ENCODE data around the gene KCNK6. TPM values are rescaled to one million over a fixed set of nuclear protein-coding genes. Genes with fewer than 3 reads are reported as not detected.
A peak's percentile ranks its signal among the peaks of the same experiment; 100 is the strongest.

KCNK6 gene
- total RNA-seq, 2 experiments from 2014 or later, result 6.6 to 6.9 TPM

DNA sequence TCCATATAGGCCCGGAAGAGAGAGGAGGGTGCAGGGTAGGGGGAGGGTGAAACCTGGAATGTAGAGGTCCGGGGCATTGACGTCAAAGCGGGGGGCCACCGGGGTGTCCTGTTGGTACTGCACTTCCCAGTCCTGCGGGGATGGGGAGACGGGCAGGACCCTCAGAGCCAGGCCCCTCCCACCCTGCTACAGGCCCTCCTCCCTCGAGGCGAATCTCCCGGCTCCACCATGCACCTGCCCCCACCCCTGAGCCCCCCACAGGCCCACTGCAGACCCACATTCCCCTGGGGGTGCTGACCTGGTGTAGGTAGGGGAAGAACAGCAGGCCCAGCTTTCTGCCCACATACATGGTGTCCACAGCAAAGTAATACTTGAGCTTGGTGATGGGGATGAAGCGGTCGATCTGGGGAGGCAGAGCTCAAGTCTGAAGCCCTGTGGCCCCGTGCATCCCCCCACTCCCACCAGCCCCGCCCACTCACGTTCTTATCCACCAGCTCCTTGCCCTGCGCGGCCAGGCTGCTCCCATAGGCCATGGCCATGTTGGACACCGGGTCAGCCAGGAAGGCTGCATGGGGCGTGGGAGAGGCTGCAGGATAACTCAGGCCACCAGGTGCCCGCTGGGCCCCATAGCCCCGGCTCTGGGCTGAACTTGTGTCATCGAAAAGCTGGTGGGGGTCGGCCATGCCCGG, 10.6 kb upstream of the KCNK6 start:
- Mint-ChIP-seq H3K4me3 (no peak overlapping the region), H3K9me3 (no peaks in the 10 kb centered on the region), H3K36me3 (peaks cover 6% of the 10 kb centered on the region), H3K27me3 (no peaks in the 10 kb centered on the region), H3K4me1 (peaks cover 17% of the 10 kb centered on the region), H3K27ac (no peak overlapping the region)
- no peak for DNase-seq

DNA sequence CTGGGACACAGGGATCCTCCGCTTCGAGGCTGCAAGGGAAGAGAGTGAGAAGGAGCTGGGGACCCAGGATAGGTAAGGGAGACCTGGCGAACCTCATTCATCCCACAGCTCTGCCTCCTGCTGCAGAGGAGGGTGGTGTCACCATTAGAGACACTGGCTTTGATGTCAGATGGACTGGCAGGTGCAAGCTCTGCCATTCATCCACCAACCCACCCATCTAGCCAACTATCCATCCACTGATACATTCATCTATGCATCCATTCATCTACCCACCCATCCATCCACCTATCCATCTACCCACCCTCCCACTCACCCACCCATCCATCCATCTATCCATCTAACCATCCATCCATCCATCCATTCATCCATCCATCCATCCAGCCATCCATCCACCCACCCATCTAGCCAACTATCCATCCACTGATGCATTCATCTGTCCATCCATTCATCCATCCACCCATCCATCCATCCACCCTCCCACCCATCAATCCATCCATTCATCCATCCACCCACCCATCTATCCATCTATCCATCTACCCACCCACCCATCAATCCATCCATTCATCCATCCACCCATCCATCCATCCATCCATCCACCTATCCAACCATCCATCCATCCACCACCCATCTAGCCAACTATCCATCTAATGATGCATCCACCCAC, 9.9 kb upstream of the KCNK6 start:
- Mint-ChIP-seq H3K36me3 (peaks cover 6% of the 10 kb centered on the region), H3K27me3 (no peaks in the 10 kb centered on the region), H3K9me3 (no peaks in the 10 kb centered on the region), H3K4me3 (no peak overlapping the region), H3K4me1 (peaks cover 20% of the 10 kb centered on the region), H3K27ac (no peak overlapping the region)
- DNase-seq, result no peak

DNA sequence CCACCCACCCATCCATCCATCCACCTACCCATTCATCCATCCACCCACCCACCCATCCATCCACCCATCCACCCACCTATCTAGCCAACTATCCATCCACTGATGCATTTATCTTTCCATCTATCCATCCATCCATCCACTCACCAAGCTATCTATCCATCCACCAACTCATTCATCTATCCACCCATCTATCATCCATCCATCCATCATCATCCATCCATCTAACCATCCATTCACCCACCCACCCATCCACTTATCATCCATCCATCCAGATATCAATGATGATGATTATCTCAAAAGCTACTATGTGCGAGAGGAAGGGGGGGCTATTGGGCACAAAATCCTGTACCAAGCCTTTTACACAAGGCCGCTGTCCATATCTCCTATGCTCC, 9.4 kb upstream of the KCNK6 start:
- Mint-ChIP-seq H3K27me3 (no peaks in the 10 kb centered on the region), H3K36me3 (peaks cover 6% of the 10 kb centered on the region), H3K4me1 (peaks cover 22% of the 10 kb centered on the region), H3K4me3 (no peak overlapping the region), H3K27ac (no peak overlapping the region), H3K9me3 (no peaks in the 10 kb centered on the region)
- DNase-seq, result no peak

DNA sequence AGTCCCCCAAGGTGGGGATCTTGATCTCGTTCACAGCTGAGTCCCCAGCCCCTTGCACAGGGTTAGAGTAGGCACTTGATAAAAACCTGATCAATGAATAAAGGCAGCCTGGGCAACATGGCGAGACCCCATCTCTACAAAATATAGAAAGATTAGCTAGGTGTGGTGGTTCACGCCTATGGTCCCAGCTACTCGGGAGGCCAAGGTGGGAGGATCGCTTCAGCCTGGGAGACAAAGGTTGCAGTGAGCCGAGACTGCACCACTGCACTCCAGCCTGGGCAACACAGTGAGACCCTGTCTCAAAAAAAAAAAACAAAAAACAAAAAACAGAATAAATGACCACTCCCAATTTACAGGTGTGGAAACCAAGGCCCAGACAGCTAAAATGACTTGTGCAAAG, 8.7 kb upstream of the KCNK6 start:
- no peak for DNase-seq
- H3K27me3 Mint-ChIP-seq, result no peaks in the 10 kb centered on the region
- H3K4me3 Mint-ChIP-seq, result no peak overlapping the region

DNA sequence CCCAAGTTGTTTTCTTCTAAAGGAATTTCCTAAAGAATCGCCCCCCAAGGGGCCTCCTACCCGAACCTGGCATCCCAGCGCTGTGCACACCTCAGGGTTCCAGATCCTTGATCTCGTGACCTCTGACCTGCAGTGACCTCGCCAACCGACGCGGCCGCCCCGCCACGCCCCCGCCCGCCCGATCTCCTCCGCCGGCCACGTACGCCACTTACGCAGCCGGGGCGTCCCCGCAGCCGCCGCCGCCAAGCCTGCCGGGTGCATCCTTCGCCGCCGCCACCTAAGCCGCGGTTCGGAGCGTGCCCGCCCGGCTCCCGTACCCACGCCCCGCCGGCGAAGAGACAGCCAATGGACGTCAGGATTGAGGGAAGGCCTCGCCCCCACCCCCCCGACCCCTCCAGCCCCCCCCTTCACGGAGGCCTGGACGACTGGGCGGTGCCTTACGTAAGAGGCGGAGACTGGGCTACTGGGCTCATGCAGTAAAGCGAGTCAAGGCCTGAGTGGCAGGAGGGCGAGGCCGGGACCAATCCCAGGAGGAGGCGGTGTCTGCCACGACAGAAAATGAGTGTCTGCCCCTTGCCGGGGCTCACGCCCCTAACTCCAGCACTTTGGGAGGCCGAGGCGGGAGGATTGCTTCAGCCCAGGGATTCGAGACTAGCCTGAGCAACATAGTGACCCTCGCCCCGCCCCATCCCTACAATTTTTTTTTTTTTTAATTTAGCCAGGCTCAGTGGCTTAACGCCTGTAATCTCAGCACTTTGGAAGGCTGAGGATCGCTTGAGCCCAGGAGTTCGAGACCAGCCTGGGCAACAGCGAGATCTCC, 3.8 kb upstream of the KCNK6 start, which contains the start of gene YIF1B:
TSS of gene YIF1B (minus strand) at position 291 of the 820 bp plus-strand sequence. CDS start at position 261, 30 bp downstream.
- H3K27me3 Mint-ChIP-seq, result no peaks in the 10 kb centered on the region
- peak within 1 kb of the TSS; percentile 87 for H3K4me3 Mint-ChIP-seq
- H3K9me3 Mint-ChIP-seq, result no peaks in the 10 kb centered on the region
- peak; percentile 97 for DNase-seq
- H3K4me1 Mint-ChIP-seq, result peaks cover 40% of the 10 kb centered on the region
- H3K27ac Mint-ChIP-seq, result peak within 1 kb of the TSS; percentile 90
- H3K36me3 Mint-ChIP-seq, result peaks cover under 1% of the 10 kb centered on the region

More for the DNA sequence above, 8.7 kb upstream of the KCNK6 start:
- H3K4me1 Mint-ChIP-seq, result peaks cover 23% of the 10 kb centered on the region
- H3K9me3 Mint-ChIP-seq, result no peaks in the 10 kb centered on the region
- no peak overlapping the region for H3K27ac Mint-ChIP-seq
- peaks cover 6% of the 10 kb centered on the region for H3K36me3 Mint-ChIP-seq

DNA sequence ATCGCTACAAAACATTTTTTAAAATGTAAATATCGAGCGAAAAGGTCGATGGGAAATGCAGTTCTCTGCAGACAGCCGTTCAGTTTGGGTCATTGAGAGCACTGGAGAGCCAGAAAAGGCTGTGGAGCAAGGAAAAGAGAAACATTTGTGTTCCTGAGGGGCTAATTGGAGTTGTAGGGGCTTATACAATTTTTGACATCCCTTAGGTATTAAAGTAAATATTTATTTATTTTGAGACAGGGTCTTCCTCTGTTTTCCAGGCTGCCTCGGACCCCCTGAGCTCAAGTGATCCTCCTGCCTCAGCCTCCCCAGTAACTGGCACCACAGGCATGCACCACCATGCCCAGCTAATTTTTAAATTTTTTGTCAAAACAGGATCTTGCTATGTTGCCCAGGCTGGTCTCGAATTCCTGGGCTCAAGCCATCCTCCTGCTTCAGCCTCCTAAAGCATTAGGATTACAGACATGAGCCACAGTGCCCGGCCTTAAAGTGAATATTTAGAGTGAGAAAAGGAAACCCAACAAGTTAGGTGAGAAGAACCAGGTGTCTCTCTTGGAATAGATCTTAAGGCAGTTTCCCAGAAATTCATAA, 3.1 kb upstream of the KCNK6 start:
- DNase-seq, result no peak
- Mint-ChIP-seq H3K9me3 (no peaks in the 10 kb centered on the region), H3K4me1 (peaks cover 44% of the 10 kb centered on the region), H3K27ac (peak overlapping the region; percentile 79), H3K4me3 (peak overlapping the region; percentile 87), H3K27me3 (no peaks in the 10 kb centered on the region), H3K36me3 (peaks cover 3% of the 10 kb centered on the region)

DNA sequence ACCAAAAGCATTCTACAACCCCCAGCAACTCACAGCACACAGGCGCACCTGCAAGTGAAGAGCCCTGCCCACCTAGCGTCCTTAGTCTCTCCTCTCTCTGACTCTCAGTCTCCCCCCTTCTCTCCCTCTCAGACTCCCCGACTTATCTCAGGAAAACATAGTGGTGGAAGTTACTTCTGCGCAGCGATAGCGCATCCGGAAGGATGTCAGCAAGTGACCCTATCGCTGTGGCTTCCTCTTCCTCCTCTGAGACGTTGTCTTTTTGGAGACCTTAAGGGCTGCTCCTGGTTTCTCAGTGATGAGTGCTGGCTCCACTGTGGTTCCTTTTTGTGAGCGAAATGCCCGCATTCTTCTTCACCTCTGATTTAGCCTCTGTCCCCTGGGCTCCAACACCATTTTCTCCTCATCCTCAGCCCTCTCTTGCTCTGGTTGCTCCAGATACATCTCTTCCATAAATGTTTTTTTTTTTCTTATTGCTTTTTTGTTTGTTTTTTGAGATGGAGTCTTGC, 2.5 kb upstream of the KCNK6 start:
- DNase-seq, result peak; percentile 12
- Mint-ChIP-seq H3K9me3 (no peaks in the 10 kb centered on the region), H3K4me3 (peak overlapping the region; percentile 87), H3K36me3 (peaks cover 4% of the 10 kb centered on the region), H3K27me3 (no peaks in the 10 kb centered on the region), H3K27ac (peak overlapping the region; percentile 71), H3K4me1 (peaks cover 45% of the 10 kb centered on the region)

DNA sequence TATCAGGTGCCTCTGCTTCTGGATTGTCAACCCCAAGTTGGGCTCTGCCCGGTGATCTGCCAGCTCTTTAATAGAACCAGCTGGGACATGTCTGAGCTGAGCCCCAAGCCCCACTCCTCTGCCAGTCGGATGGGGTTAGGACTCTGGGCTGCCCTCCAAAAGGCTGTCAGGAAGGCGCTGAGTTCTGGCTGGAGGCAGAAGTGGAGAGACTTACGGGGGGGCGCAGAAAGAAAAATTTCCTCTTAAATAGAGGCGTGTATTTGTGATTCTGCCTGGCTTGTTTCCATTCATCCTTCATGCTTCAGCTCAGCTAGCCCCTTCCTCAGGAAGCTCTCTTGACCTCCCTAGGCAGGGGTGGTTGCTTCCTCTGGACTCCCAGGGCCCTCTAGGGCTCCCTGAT, 985 bp upstream of the KCNK6 start:
- Mint-ChIP-seq H3K36me3 (peaks cover 4% of the 10 kb centered on the region), H3K27ac (no peak overlapping the region), H3K4me3 (no peak overlapping the region), H3K27me3 (no peaks in the 10 kb centered on the region), H3K4me1 (peaks cover 37% of the 10 kb centered on the region), H3K9me3 (no peaks in the 10 kb centered on the region)
- no peak for DNase-seq

DNA sequence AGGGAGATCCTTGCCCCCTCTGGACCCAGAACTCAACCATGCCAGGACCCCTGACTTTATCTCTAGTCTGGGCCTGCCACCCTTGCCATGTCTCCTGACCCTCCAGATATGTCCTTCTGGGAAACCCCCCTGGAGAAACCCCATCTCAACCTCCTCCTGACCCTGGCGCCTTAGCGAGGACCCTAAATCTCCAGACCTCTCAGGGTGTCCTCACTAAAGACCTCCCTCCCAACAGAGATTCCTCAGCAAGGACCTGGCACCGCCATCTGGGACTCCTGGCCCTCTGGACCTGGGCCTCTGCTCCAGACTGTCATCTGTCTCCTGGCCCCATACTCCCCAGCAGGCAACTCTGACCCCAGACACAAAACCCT, 1.3 kb downstream of the KCNK6 start:
- Mint-ChIP-seq H3K27ac (no peak overlapping the region), H3K9me3 (no peaks in the 10 kb centered on the region), H3K4me3 (peak overlapping the region; percentile 83), H3K27me3 (no peaks in the 10 kb centered on the region), H3K4me1 (peaks cover 29% of the 10 kb centered on the region), H3K36me3 (peaks cover 7% of the 10 kb centered on the region)
- DNase-seq, result no peak

DNA sequence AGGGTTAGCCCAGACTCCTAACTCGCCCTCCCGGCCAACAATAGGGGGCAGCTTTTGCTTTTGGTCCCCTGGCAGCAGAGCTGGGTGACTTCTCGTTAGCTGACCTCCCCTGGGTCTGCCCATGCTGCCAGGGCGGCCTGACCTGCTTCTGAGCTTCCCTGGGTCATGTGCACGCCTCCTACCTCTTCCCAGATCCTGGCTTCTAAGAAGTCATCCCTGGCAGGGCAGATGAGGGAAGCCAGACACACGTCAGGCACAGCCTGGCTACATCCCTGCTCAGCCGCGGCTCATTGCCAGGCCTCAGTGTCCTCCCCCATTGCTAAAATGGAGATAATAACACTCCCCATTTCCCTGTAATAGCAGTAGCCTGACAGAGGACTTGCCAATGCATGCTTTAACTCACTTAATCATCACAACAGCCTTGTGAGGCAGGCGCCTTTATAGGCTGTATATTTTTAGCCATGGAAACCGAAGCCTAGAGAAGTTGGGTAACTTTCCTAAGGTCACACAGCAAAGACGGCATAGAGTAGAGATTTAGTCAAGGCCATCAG, 2.1 kb downstream of the KCNK6 start:
- DNase-seq, result no peak
- H3K36me3 Mint-ChIP-seq, result peaks cover 7% of the 10 kb centered on the region
- no peak overlapping the region for H3K4me3 Mint-ChIP-seq
- H3K4me1 Mint-ChIP-seq, result peaks cover 23% of the 10 kb centered on the region
- H3K27me3 Mint-ChIP-seq, result no peaks in the 10 kb centered on the region
- no peaks in the 10 kb centered on the region for H3K9me3 Mint-ChIP-seq
- H3K27ac Mint-ChIP-seq, result no peak overlapping the region

DNA sequence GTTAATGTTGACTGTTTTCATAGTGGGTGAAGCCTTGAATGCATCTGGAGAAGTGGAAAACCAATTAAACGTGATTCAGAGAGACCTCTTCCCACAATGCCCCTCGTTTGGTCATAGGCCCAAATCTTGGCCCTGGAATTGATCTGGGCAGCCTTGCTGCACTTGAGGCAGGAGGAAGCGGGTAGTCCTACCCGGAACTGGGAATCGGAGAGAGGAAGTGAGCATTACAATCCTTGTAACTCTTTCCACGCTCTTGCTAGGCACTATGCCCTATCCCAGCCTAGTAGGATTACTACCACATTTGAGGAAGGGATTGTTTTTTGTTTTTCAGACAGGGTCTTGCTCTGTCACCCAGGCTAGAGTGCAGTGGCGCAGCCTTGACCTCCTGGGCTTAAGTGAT, 3.6 kb downstream of the KCNK6 start:
- no peak overlapping the region for H3K4me3 Mint-ChIP-seq
- no peaks in the 10 kb centered on the region for H3K27me3 Mint-ChIP-seq
- H3K36me3 Mint-ChIP-seq, result peaks cover 11% of the 10 kb centered on the region
- no peaks in the 10 kb centered on the region for H3K9me3 Mint-ChIP-seq
- no peak overlapping the region for H3K27ac Mint-ChIP-seq
- H3K4me1 Mint-ChIP-seq, result peaks cover 16% of the 10 kb centered on the region
- DNase-seq, result no peak

DNA sequence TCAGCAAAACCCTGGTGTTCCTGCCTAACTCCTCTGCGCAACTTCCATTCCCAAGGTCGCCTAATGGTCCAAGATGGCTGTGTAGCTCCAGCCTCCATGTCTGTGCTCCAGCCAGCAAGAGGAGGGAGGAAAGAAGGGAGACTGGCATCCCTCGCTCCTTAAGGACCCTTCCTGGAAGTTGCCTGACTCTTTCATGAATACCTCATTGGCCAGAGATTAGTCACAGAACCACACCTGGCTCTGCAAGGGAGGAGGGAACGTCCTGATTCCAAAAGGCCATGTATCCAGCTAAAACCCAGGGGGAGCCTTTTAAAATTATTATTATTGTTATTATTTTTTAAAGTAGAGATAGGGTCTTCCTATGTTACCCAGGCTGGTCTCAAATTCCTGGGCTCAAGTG, 4.8 kb downstream of the KCNK6 start:
- Mint-ChIP-seq H3K4me1 (peaks cover 9% of the 10 kb centered on the region), H3K27me3 (no peaks in the 10 kb centered on the region), H3K4me3 (no peak overlapping the region), H3K36me3 (peaks cover 15% of the 10 kb centered on the region), H3K27ac (no peak overlapping the region), H3K9me3 (no peaks in the 10 kb centered on the region)
- no peak for DNase-seq

DNA sequence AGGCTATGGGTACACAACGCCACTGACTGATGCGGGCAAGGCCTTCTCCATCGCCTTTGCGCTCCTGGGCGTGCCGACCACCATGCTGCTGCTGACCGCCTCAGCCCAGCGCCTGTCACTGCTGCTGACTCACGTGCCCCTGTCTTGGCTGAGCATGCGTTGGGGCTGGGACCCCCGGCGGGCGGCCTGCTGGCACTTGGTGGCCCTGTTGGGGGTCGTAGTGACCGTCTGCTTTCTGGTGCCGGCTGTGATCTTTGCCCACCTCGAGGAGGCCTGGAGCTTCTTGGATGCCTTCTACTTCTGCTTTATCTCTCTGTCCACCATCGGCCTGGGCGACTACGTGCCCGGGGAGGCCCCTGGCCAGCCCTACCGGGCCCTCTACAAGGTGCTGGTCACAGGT, 6.9 kb downstream of the KCNK6 start:
- Mint-ChIP-seq H3K27ac (no peak overlapping the region), H3K36me3 (peaks cover 13% of the 10 kb centered on the region), H3K4me1 (peaks cover 1% of the 10 kb centered on the region), H3K27me3 (no peaks in the 10 kb centered on the region), H3K4me3 (no peak overlapping the region), H3K9me3 (no peaks in the 10 kb centered on the region)
- DNase-seq, result no peak

DNA sequence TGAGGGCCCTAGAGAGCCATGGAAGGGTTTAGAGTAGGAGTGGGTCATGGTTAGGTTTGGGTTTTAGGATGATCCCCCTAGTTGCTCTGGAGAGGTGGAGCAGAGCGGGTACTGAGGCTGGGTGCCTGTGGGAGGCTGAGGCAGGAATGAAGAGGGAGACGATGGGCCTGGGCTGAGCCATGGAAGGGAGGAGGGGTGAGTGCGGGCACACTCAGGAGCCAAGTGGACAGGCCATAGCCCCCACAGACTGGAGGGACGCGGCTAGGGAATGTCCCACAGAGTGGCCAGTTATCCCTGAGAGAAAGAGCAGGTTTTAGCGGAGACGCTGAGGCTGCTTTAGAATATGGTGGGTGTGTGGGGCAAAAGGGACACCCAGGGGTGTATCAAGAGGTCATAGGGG, 10.0 kb downstream of the KCNK6 start:
- H3K4me3 Mint-ChIP-seq, result no peak overlapping the region
- no peaks in the 10 kb centered on the region for H3K9me3 Mint-ChIP-seq
- peaks cover 12% of the 10 kb centered on the region for H3K36me3 Mint-ChIP-seq
- no peaks in the 10 kb centered on the region for H3K27me3 Mint-ChIP-seq
- H3K27ac Mint-ChIP-seq, result no peak overlapping the region
- H3K4me1 Mint-ChIP-seq, result no peaks in the 10 kb centered on the region
- DNase-seq, result no peak

DNA sequence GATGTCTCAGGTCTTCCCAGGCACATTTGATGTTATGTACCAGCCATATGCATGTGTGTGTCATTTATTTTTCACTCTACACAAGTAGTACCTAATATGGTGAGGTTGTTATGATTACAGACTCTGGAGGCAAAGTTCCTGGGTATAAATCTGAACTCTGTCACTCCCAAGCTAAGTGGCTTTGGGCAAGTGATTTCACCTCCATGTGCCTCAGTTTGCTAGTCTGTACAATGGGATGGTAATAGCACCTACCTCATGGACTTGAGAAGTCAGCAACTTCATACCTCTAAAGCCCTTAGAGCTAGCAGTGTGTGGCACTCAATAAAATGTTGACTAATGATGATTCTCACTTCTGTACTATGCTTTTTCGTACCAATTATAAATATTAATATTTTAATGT, 12.1 kb downstream of the KCNK6 start:
- Mint-ChIP-seq H3K27ac (no peak overlapping the region), H3K36me3 (peaks cover 9% of the 10 kb centered on the region), H3K4me3 (no peak overlapping the region), H3K4me1 (peaks cover 3% of the 10 kb centered on the region), H3K27me3 (no peaks in the 10 kb centered on the region), H3K9me3 (no peaks in the 10 kb centered on the region)
- no peak for DNase-seq
